HepG2 (cell line): ENCODE measurements around the gene FECH. TPM values are rescaled to one million over a fixed set of nuclear protein-coding genes. Genes with fewer than 3 reads are reported as not detected.

Experiments
- IRX3 ChIP-seq: sonication (generic); formaldehyde crosslinking; IDR thresholded peaks from 2 replicates; pipeline ENCODE4 v1.8.1; 2023; ENCODE audit warnings: mild to moderate bottlenecking, low read depth, missing genetic modification reagents, borderline replicate concordance
- JARID2 ChIP-seq: sonication (generic); formaldehyde crosslinking; IDR thresholded peaks from 2 replicates; pipeline ENCODE4 v1.8.1; 2023; ENCODE audit warnings: missing genetic modification reagents, inconsistent platforms; ENCODE audit not compliant: insufficient replicate concordance
- JDP2 ChIP-seq: sonication (generic); formaldehyde crosslinking; IDR thresholded peaks from 2 replicates; pipeline ENCODE4 v1.8.1; 2022; ENCODE audit warnings: missing genetic modification reagents, borderline replicate concordance
- PCBP2 ChIP-seq: fragments of 200-400 bp; formaldehyde crosslinking; optimal IDR thresholded peaks from 2 replicates; pipeline ENCODE3; 2018; ENCODE audit warnings: low read length, low read depth; ENCODE audit not compliant: poor library complexity, severe bottlenecking
- REPIN1 ChIP-seq: sonication (generic); formaldehyde crosslinking; IDR thresholded peaks from 2 replicates; pipeline ENCODE4 v1.8.0; 2022; ENCODE audit warnings: missing genetic modification reagents, low read depth, mild to moderate bottlenecking, borderline replicate concordance
- RORA ChIP-seq: sonication (generic); formaldehyde crosslinking; IDR thresholded peaks from 2 replicates; pipeline ENCODE4 v1.5.0; 2020; ENCODE audit warnings: mild to moderate bottlenecking, missing genetic modification reagents, moderate library complexity
- SP140L ChIP-seq: sonication (generic); formaldehyde crosslinking; IDR thresholded peaks from 2 replicates; pipeline ENCODE4 v1.4.0; 2020; ENCODE audit warnings: missing genetic modification reagents, borderline replicate concordance
- SP2 ChIP-seq: sonication (generic); formaldehyde crosslinking; IDR thresholded peaks from 2 replicates; pipeline ENCODE4 v1.5.1; 2020; ENCODE audit warnings: mild to moderate bottlenecking, missing genetic modification reagents
- TBP ChIP-seq: sonication (generic); formaldehyde crosslinking; IDR thresholded peaks from 2 replicates; pipeline ENCODE4 v1.5.0; 2020; ENCODE audit warnings: missing genetic modification reagents
- ZBTB7A ChIP-seq: sonication (generic); formaldehyde crosslinking; IDR thresholded peaks from 2 replicates; pipeline ENCODE4 v1.8.0; 2022; ENCODE audit warnings: mild to moderate bottlenecking, missing genetic modification reagents
- ZNF333 ChIP-seq: sonication (generic); formaldehyde crosslinking; IDR thresholded peaks from 2 replicates; pipeline ENCODE4 v1.4.0; 2020; ENCODE audit warnings: mild to moderate bottlenecking, missing genetic modification reagents, borderline replicate concordance
- polyA plus RNA-seq, 8 experiments: library from polyadenylated mRNA; depleted of rRNA in 3 of 8; stranded (reverse) in 7 of 8; unstranded in 1 of 8; fragments of >200 nt; fragmentation: Illumina TruSeq in 4 of 8; extraction: Trizol in 4 of 8; gene quantifications; 2 replicates each; pipeline versions ENCODE4 v1.2.1 to v1.2.3, GENCODE V29; 2011 to 2016; ENCODE audit warnings: low read depth in 4 of 8, missing spikeins in 1 of 8, mixed read lengths in 1 of 8; ENCODE audit not compliant: insufficient read depth in 1 of 8
- total RNA-seq, 5 experiments: library from RNA; depleted of rRNA; stranded (reverse); fragments of >200 nt; fragmentation: Illumina TruSeq; extraction: Trizol; gene quantifications; 2 replicates each; pipeline ENCODE4 v1.2.3, GENCODE V29; 2016; ENCODE audit warnings: low read depth in 1 of 5
- TF ChIP-seq, protein P1 (sequence below): sonication (generic); formaldehyde crosslinking; IDR thresholded peaks from 2 replicates; pipeline ENCODE4 v1.8.1; 2023; ENCODE audit warnings: mild to moderate bottlenecking, missing genetic modification reagents
- TF ChIP-seq, protein P2 (sequence below): sonication (generic); formaldehyde crosslinking; IDR thresholded peaks from 2 replicates; pipeline ENCODE4 v1.4.0; 2020; ENCODE audit warnings: missing genetic modification reagents, low read depth, mild to moderate bottlenecking, borderline replicate concordance
- TF ChIP-seq, protein P3 (sequence below): sonication (generic); formaldehyde crosslinking; conservative IDR thresholded peaks from 2 replicates; pipeline ENCODE4 v1.8.0; 2022; ENCODE audit warnings: missing genetic modification reagents
- TF ChIP-seq, protein P4 (sequence below): sonication (generic); formaldehyde crosslinking; IDR thresholded peaks from 2 replicates; pipeline ENCODE4 v1.5.0; 2020; ENCODE audit warnings: mild to moderate bottlenecking, missing genetic modification reagents
- TF ChIP-seq, protein P5 (sequence below): sonication (generic); formaldehyde crosslinking; IDR thresholded peaks from 2 replicates; pipeline ENCODE4 v1.5.0; 2020; ENCODE audit warnings: mild to moderate bottlenecking, missing genetic modification reagents, borderline replicate concordance

The FECH gene
- total and polyA plus RNA-seq, 2 of the 13 experiments (the other 11 are each of a cell fraction or from before 2014, with no cell fraction given) = 14.7 to 21.9 TPM

DNA sequence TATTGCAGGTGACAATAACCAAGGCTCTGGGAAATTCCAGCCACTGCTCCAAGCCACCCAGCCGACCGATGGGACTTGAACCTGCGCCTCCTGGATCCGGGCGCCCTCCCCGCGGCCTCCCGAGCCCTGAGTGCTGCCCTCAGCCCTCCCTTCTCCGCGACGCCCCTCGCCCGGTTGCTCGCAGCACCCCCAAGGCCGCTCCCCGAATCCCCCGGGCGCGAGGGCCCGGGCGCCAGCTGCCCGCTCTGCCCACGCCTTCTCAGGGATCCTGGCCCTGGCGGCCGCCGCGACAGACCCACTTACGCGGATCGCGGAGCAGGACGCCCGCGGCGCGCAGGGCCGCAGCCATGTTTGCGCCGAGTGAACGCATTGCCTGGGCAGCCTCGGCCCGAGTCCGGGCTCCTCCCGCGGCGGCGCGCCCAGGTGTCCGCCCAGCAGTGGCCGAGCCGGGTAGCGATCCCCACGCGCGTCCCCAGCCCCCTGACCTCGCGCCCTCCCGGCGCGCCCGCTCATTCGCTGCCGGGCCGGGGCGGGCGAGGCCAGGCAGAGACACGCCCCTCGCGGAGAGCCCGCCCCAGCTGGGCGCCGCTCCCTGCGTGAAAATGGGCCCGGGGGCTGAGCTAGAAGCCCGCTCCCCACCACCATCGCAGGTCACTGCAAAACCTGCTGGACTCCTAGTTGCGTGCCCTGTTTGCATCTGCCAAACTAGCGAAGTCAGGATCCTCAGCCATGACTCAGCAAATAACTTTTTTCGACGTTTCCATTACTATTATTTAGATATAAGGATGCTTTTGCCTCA lies at the start of gene FECH (continued):
- TF ChIP-seq, protein P1, sequence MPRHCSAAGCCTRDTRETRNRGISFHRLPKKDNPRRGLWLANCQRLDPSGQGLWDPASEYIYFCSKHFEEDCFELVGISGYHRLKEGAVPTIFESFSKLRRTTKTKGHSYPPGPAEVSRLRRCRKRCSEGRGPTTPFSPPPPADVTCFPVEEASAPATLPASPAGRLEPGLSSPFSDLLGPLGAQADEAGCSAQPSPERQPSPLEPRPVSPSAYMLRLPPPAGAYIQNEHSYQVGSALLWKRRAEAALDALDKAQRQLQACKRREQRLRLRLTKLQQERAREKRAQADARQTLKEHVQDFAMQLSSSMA (CRISPR knock-in tag) = 0 out of 2 replicates have a peak, but pooled peaks have one; percentile 39
- TF ChIP-seq, protein P2, sequence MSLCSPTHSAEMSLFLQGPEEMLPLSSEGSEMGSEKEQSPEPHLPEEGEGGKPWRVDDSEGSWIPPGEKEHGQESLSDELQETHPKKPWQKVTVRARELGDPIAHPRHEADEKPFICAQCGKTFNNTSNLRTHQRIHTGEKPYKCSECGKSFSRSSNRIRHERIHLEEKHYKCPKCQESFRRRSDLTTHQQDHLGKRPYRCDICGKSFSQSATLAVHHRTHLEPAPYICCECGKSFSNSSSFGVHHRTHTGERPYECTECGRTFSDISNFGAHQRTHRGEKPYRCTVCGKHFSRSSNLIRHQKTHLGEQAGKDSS (CRISPR knock-in tag) = peak; percentile 71; the same call in 1 of the 2 replicates
- no peak for TF ChIP-seq RORA (CRISPR knock-in tag)
- TF ChIP-seq SP140L (CRISPR knock-in tag) = no peak
- peak; percentile 68; the same call in 1 of the 2 replicates for TF ChIP-seq ZBTB7A (CRISPR knock-in tag)
- TF ChIP-seq, protein P3, sequence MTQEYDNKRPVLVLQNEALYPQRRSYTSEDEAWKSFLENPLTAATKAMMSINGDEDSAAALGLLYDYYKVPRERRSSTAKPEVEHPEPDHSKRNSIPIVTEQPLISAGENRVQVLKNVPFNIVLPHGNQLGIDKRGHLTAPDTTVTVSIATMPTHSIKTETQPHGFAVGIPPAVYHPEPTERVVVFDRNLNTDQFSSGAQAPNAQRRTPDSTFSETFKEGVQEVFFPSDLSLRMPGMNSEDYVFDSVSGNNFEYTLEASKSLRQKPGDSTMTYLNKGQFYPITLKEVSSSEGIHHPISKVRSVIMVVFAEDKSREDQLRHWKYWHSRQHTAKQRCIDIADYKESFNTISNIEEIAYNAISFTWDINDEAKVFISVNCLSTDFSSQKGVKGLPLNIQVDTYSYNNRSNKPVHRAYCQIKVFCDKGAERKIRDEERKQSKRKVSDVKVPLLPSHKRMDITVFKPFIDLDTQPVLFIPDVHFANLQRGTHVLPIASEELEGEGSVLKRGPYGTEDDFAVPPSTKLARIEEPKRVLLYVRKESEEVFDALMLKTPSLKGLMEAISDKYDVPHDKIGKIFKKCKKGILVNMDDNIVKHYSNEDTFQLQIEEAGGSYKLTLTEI (CRISPR knock-in tag) = no peak
- no peak for TF ChIP-seq PCBP2
- no peak for TF ChIP-seq SP2 (CRISPR knock-in tag)
- no peak for TF ChIP-seq JARID2 (CRISPR knock-in tag)
- no peak for TF ChIP-seq TBP (CRISPR knock-in tag)
- TF ChIP-seq IRX3 (CRISPR knock-in tag) = no peak
- TF ChIP-seq ZNF333 = no peak; the same call in 1 of the 2 replicates
- TF ChIP-seq, protein P4, sequence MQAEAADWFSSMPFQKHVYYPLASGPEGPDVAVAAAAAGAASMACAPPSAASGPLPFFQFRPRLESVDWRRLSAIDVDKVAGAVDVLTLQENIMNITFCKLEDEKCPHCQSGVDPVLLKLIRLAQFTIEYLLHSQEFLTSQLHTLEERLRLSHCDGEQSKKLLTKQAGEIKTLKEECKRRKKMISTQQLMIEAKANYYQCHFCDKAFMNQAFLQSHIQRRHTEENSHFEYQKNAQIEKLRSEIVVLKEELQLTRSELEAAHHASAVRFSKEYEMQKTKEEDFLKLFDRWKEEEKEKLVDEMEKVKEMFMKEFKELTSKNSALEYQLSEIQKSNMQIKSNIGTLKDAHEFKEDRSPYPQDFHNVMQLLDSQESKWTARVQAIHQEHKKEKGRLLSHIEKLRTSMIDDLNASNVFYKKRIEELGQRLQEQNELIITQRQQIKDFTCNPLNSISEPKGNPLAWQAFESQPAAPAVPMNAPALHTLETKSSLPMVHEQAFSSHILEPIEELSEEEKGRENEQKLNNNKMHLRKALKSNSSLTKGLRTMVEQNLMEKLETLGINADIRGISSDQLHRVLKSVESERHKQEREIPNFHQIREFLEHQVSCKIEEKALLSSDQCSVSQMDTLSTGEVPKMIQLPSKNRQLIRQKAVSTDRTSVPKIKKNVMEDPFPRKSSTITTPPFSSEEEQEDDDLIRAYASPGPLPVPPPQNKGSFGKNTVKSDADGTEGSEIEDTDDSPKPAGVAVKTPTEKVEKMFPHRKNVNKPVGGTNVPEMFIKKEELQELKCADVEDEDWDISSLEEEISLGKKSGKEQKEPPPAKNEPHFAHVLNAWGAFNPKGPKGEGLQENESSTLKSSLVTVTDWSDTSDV (CRISPR knock-in tag) = peak; percentile 74; the same call in 1 of the 2 replicates
- no peak for TF ChIP-seq JDP2 (CRISPR knock-in tag)
- TF ChIP-seq, protein P5, sequence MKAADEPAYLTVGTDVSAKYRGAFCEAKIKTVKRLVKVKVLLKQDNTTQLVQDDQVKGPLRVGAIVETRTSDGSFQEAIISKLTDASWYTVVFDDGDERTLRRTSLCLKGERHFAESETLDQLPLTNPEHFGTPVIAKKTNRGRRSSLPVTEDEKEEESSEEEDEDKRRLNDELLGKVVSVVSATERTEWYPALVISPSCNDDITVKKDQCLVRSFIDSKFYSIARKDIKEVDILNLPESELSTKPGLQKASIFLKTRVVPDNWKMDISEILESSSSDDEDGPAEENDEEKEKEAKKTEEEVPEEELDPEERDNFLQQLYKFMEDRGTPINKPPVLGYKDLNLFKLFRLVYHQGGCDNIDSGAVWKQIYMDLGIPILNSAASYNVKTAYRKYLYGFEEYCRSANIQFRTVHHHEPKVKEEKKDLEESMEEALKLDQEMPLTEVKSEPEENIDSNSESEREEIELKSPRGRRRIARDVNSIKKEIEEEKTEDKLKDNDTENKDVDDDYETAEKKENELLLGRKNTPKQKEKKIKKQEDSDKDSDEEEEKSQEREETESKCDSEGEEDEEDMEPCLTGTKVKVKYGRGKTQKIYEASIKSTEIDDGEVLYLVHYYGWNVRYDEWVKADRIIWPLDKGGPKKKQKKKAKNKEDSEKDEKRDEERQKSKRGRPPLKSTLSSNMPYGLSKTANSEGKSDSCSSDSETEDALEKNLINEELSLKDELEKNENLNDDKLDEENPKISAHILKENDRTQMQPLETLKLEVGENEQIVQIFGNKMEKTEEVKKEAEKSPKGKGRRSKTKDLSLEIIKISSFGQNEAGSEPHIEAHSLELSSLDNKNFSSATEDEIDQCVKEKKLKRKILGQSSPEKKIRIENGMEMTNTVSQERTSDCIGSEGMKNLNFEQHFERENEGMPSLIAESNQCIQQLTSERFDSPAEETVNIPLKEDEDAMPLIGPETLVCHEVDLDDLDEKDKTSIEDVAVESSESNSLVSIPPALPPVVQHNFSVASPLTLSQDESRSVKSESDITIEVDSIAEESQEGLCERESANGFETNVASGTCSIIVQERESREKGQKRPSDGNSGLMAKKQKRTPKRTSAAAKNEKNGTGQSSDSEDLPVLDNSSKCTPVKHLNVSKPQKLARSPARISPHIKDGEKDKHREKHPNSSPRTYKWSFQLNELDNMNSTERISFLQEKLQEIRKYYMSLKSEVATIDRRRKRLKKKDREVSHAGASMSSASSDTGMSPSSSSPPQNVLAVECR = peak; percentile 71; the same call in 1 of the 2 replicates
- no peak for TF ChIP-seq REPIN1 (CRISPR knock-in tag)
